ENCODE results near the gene DHRS7.

- no peak for TF ChIP-seq CTCF (conservative IDR thresholded peaks at IDR 0.05; ENCODE audit: low read length)
- TF ChIP-seq EZH2phosphoT487 (IDR thresholded peaks at IDR 0.05; ENCODE audit: borderline replicate concordance), result no peak
These were observed 49.4 kb upstream of the DHRS7 start for GRCh38 chr14:60214415-60215126.
